ENCODE measurements around the gene MBL2.

GRCh38 chr10:52747694-52748093, 24.9 kb downstream of the MBL2 start:
- TF ChIP-seq EP300 (IDR thresholded peaks at IDR 0.05; ENCODE audit: low read depth) (no peak), CTCF (IDR thresholded peaks at IDR 0.05) (no peak)

Data from transverse colon (tissue), 3 donors.